ENCODE results near the gene OR5M11.
"Not testable (repeated sequence)": the region's sequence is repeated elsewhere in the genome, so short reads cannot be mapped to it uniquely, and the experiment has no call there.

The OR5M11 gene

DNA sequence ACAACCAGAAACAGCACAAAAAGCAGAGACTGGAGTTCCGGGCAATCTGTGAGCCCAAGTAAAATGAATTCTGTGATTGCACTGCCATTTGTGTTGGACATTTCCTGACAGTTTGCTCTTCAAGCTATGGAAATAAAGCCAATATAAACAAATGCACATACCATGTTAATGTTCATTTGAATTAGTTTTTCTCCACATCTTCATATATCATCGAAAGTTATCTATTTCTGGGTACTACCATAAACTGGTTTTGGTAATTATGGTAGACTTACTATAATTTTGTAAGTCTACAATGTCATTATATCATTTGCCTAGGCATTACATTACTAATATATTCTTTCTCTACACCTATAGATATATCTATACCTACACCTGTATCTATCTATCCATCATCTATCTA, at the start of gene OR5M11:
OR5M11 (minus strand) TSS at position 101 of the 400 bp plus-strand sequence; CDS start at position 101, 0 bp downstream.
- no peak for DNase-seq (ENCODE audit: low spot score)

DNA sequence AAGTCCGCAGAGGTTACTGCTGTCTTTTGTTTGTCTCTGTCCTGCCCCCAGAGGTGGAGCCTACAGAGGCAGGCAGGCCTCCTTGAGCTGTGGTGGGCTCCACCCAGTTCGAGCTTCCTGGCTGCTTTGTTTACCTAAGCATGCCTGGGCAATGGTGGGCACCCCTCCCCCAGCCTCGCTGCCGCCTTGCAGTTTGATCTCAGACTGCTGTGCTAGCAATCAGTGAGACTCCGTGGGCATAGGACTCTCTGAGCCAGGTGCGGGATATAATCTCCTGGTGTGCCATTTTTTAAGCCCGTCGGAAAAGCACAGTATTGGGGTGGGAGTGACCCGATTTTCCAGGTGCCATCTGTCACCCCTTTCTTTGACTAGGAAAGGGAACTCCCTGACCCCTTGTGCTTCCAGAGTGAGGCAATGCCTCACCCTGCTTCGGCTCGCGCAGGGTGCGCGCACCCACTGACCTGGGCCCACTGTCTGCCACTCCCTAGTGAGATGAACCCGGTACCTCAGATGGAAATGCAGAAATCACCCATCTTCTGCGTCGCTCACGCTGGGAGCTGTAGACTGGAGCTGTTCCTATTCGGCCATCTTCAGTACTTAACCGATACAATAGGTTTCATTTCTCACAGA, 49.1 kb upstream of the OR5M11 start:
- DNase-seq (ENCODE audit: low spot score): not testable (repeated sequence)

DNA sequence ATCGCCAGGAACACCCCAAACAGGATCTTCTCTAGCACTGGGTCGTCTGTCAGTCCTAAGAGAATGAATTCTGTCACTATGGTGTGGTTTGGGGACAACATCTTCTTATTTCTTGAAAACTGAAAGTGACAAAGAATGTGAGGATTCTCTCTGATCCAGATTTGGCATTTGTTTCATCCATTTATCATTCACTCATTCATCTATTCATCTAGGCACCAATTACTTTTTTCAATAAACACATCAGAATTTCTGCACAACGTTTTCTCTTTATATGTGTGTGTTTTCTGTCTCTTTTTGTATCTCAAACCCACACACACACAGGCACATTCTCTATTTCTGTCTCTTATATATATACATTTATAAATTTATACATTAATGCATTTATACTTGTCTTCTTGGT, 34.6 kb upstream of the OR5M11 start, which contains the start of gene OR5M10:
OR5M10 (minus strand) TSS at position 101 of the 400 bp plus-strand sequence; CDS start at position 101, 0 bp downstream.
- no peak for DNase-seq (ENCODE audit: low spot score)

DNA sequence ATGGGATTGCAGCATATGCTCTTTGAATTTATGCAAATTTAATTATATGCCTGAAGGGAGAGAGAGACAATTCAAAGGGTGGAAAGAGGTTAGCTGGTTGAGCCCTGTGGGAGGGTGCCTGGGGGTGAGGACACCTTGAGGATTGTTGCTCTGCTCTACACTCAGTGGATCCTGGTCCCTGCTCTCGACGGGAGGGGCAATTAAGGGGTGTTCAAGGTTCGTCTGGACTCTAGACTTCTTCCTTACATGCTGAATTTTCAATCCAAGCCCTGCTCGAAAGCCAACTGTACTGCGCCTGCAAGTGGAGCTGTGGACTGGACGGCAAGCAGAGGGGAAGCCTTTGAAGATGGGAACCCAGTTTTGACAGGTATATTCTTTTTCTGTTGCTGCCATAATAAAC, 15.5 kb upstream of the OR5M11 start:
- DNase-seq (ENCODE audit: low spot score): no peak

DNA sequence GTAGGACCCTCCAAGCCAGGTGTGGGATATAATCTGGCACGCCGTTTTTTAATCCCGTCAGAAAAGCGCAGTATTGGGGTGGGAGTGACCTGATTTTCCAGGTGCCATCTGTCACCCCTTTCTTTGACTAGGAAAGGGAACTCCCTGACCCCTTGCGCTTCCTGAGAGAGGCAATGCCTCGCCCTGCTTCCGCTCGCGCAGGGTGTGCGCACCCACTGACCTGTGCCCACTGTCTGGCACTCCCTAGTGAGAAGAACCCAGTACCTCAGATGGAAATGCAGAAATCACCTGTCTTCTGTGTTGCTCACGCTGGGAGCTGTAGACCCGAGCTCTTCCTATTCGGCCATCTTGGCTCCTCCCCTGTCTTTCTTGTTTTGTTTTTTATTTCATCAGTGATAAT, 11.6 kb upstream of the OR5M11 start:
- not testable (repeated sequence) for DNase-seq (ENCODE audit: low spot score)

DNA sequence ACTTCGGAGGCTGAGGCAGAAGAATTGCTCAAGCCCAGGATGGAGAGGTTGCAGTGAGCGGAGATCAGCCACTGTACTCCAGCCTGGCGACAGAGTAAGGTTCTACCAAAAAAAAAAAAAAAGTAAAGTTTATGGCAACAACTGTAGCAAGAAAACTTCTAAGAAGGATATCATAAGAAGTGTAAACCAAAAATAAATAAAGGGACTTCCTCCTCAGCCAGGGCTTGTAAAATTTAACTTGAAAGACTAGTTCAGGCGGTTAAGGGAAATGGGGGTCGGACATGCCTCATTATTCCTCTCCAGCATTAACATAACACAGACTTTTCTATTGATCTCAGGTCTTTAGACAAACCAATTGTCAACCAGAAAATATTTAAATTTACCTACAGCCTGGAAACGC, 2.5 kb upstream of the OR5M11 start:
- DNase-seq (ENCODE audit: low spot score): no peak

DNA sequence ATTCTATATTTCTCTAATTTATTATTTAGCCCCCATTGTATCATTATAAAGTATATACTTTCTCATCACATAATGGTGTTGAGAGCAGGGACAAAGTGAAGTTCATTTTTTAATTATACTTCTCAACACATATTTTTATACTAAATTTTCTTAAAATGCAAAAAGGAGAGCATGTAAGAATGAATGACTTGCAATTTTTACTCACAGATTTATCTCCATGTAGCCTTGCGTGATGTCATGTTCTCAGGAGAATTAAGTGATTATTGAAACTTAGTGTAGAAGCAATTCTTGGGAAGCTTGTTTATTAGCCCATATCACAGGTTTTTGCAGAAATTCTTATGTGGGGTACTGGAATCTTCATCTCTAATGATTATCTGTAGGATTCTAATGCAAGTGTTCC, 682 bp upstream of the OR5M11 start:
- no peak for DNase-seq (ENCODE audit: low spot score)

DNA sequence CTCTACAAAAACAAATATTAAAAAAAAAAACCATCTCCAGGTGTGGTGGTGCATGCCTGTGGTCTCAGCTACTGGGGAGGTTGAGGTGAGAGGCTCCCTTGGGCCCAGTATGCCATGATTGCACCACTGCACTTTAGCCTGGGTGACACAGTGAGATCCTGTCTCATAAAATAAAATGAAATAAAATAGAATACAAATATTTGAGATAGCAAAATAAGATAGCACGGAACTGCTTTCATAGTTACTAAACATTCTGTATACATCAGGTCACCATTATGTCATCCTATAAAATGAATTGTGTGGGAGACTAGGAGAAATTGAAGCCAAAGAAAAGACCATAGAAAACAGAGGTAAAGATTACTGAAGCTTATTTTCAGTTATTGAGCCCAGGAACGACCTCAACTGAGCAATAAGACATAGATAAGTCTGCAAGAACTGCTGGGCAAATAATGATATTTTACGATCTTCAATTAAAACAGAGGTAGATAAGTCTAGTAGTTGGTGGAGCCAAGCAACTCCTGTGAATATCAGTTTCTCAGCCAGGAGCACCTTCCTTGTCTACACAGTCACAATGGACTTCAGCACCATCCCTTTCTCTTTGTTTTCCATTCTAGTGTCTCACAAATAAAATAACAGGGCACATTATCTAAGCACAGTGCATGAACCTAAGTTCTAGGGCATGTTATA, 9.9 kb downstream of the OR5M11 start:
- no peak for DNase-seq (ENCODE audit: low spot score)

DNA sequence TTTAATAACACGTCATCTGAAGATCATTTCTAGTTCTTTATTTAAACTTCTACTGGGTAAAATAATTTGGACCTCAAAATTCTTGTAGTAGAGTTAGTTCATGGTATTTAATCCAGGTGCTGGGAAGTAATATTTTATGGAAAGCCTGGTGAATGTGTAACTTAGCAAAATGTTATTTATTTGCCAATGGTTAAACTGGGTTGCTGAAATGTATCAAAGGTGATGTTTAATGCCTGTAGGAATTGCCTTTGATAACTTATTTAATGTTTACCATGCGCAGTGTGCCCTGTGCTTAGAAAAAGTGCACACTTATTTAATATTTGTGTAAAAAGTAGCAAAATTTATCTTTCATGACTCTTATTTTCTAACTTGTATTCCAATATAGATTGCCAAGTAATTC, 11.2 kb downstream of the OR5M11 start:
- no peak for DNase-seq (ENCODE audit: low spot score)

DNA sequence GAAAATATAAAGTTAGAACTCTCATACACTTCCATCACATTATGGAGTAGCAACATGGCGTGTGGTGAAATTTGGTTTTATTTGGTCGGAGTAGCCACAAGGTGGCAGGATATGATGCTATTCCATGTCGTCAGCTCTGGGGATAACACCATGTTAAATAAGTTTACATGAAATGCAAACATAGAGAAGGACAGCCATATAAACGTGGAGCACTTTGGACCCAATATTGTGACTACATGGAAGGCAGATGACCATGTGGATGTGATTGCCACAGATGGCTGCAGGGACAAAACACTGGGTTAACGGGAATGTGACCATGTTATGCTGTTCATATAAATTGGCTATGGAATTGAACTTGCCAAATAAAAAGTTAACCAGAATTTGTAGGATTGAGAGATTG, 21.0 kb downstream of the OR5M11 start:
- no peak for DNase-seq (ENCODE audit: low spot score)

DNA sequence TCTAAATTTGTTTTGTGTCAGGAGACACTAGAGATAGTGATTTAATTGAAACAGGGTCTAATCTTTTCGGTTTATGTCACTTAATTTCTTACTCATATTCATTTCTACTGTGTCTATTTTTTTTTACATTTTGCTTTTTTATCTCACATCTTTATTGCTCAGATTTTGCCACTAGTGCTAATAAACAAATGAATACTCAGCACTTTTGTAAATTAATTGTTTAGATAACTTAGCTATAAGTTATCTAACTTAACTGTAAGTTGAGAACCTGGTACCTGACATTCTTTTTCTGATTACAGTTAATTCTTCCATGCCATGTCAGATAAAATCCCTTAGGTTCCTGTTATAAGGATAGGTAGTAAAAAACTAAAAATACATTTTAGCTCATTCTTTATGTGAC, 29.8 kb downstream of the OR5M11 start:
- DNase-seq (ENCODE audit: low spot score): no peak

DNA sequence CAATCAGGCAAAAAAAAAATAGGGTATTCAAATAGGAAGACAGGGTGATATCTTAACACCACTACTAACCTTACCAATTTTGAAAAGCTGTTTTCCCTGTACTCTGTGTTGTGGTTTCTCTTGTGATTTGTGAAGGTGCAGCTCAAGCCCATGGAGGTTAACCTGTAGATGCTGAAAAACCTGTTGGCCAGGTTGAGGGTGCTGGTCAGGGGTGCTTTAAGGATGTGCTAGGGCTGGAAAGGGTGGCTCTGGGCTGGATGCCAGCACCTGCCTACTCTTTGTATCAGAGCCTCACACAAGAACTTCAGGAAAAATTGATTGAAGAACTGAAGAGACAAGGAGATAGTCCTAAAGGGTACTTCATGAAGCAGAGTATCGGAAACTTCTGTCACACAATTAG, 33.6 kb downstream of the OR5M11 start:
- no peak for DNase-seq (ENCODE audit: low spot score)

DNA sequence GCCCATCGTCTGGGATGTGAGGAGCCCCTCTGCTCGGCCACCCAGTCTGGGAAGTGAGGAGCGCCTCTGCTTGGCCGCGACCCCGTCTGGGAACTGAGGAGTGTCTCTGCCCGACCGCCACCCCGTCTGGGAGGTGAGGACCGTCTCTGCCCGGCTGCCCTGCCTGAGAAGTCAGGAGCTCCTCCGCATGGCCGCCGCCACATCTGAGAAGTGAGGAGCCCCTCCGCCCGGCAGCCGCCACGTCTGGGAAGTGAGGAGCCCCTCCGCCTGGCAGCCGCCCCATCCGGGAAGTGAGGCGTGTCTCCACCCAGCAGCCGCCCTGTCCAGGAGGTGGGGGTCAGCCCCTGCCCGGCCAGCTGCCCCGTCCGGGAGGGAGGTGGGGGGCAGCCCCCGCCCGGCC, 46.0 kb downstream of the OR5M11 start:
- DNase-seq (ENCODE audit: low spot score): no peak

DNA sequence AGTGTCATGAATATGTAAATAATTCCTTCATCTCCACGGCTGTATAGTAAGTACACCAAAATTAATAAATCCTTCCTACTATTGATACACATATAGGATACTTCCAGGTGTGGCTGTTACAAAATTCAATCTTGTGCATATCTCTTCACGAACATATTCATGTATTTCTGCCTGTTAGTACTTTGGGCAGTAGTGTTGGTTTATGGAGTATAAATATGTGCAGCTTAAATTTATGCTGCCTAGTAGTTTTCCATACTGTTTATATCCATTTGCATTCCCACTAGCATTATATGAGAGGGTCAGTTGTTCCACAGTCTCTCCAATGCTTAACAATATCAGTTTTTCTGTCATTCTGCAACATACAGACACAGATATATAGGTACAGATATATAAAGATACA, 47.9 kb downstream of the OR5M11 start:
- no peak for DNase-seq (ENCODE audit: low spot score)

All from kidney tubule cell (primary cell).